Lower leg skin (tissue), 3 donors: ENCODE data around the gene FBXO44.

ENCODE experiments used
- POLR2A ChIP-seq, 2 donors: fragments of 450-650 bp; IDR thresholded peaks; one replicate each; pipeline ENCODE4 v1.6.1; 2016 to 2017; ENCODE audit warnings: antibody characterized with exemption in 2 of 2, mild to moderate bottlenecking in 1 of 2, moderate library complexity in 1 of 2
- TF ChIP-seq, protein P1 (sequence below), 3 donors: fragments of 450-650 bp; IDR thresholded peaks; one replicate each; pipeline ENCODE4 v1.5.1; 2016; ENCODE audit warnings: antibody characterized with exemption in 3 of 3, mild to moderate bottlenecking in 3 of 3, moderate library complexity in 2 of 3

DNA sequence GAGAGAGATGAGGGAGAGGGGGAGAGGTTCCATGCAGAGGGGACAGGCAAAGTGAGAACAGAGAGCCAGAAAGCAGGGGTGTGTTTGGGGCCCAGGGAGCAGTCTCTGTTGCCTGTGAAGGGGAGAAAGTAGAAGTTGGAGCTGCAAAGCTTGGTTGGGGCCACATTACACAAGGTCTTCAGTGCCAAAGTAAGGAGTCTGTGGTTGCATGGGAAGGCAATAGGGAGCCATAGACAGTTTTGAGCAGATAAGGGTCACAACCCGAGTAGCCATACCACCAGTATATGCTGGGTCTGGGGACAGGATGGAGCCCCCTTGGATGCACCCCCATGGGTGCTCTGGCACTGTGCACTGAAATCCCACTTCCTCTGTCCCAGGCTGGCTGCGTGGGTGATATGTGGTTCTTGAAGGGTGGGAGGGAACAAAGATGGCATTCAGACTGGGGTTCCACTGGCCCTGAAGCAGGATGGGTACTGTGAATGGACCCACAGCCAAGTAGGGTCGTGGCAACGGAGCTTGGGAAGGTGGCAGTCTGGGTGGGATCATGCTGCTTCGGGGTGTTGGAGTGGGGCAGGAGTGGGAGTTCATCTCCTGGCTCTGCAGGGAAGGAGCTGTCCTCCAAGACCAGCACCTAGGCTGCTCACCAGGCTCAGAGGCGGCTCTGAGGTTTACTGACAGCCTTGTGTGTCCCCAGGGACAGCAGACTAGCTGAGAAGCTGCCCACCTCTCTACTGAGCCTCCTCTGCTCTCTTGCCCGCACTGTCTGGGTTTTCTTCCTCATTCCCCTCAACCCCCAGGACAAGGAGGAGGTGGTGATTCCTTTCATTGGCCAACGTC lies 48.9 kb downstream of the FBXO44 start:
- TF ChIP-seq, protein P1, sequence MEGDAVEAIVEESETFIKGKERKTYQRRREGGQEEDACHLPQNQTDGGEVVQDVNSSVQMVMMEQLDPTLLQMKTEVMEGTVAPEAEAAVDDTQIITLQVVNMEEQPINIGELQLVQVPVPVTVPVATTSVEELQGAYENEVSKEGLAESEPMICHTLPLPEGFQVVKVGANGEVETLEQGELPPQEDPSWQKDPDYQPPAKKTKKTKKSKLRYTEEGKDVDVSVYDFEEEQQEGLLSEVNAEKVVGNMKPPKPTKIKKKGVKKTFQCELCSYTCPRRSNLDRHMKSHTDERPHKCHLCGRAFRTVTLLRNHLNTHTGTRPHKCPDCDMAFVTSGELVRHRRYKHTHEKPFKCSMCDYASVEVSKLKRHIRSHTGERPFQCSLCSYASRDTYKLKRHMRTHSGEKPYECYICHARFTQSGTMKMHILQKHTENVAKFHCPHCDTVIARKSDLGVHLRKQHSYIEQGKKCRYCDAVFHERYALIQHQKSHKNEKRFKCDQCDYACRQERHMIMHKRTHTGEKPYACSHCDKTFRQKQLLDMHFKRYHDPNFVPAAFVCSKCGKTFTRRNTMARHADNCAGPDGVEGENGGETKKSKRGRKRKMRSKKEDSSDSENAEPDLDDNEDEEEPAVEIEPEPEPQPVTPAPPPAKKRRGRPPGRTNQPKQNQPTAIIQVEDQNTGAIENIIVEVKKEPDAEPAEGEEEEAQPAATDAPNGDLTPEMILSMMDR (IDR thresholded peaks at IDR 0.05): no peak
- TF ChIP-seq POLR2A (IDR thresholded peaks at IDR 0.05): no peak
